ENCODE data around the gene D2HGDH.

Gene D2HGDH

DNA sequence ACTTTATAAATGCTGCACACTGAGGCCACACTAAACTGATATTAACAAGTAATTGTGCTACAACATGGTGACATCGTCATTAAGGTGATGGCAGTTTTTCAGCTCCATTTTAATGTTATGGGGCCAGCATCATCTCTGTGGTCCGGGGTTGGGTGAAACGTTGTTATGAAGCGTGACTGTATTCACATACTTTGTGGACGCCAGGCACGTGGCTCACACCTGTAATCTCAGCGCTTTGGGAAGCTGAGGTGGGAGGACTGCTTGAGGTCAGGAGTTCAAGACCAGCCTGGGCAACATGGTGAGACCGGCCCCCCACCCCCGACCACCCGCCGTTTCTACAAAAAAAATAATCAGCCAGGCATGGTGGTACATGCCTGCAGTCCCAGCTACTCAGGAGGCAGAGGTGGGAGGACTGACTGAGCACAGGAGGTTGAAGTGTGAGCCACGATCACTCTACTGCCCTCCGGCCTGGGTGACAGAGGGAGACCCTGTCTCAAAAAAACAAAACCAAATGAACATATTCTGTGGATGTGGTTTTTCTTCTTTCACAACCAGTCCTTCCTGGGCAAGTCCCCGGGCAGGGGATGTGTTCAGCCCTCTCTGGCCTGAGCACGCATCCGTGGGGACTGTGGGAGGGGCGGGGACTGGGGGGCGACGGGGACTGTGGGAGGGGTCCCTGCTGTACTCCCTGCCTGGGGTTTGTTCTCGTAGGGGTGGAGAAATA lies 29.3 kb downstream of the D2HGDH start:
- Histone ChIP-seq H3K4me3 (ENCODE audit: low read depth, low read length) (no peak overlapping the region), H3K27me3 (replicated peaks) (no peaks in the 10 kb centered on the region), H3K36me3 (replicated peaks) (no peaks in the 10 kb centered on the region), H3K27ac (no peak overlapping the region)
- DNase-seq: no peak
- TF ChIP-seq, protein P1, sequence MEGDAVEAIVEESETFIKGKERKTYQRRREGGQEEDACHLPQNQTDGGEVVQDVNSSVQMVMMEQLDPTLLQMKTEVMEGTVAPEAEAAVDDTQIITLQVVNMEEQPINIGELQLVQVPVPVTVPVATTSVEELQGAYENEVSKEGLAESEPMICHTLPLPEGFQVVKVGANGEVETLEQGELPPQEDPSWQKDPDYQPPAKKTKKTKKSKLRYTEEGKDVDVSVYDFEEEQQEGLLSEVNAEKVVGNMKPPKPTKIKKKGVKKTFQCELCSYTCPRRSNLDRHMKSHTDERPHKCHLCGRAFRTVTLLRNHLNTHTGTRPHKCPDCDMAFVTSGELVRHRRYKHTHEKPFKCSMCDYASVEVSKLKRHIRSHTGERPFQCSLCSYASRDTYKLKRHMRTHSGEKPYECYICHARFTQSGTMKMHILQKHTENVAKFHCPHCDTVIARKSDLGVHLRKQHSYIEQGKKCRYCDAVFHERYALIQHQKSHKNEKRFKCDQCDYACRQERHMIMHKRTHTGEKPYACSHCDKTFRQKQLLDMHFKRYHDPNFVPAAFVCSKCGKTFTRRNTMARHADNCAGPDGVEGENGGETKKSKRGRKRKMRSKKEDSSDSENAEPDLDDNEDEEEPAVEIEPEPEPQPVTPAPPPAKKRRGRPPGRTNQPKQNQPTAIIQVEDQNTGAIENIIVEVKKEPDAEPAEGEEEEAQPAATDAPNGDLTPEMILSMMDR (IDR thresholded peaks at IDR 0.05; ENCODE audit: low read depth, low read length, missing control alignments): no peak
- in situ Hi-C loops (cut with HindIII; ENCODE audit: low pct_ligation_motif_present, low sequenced_read_pairs): no loop called here

DNA sequence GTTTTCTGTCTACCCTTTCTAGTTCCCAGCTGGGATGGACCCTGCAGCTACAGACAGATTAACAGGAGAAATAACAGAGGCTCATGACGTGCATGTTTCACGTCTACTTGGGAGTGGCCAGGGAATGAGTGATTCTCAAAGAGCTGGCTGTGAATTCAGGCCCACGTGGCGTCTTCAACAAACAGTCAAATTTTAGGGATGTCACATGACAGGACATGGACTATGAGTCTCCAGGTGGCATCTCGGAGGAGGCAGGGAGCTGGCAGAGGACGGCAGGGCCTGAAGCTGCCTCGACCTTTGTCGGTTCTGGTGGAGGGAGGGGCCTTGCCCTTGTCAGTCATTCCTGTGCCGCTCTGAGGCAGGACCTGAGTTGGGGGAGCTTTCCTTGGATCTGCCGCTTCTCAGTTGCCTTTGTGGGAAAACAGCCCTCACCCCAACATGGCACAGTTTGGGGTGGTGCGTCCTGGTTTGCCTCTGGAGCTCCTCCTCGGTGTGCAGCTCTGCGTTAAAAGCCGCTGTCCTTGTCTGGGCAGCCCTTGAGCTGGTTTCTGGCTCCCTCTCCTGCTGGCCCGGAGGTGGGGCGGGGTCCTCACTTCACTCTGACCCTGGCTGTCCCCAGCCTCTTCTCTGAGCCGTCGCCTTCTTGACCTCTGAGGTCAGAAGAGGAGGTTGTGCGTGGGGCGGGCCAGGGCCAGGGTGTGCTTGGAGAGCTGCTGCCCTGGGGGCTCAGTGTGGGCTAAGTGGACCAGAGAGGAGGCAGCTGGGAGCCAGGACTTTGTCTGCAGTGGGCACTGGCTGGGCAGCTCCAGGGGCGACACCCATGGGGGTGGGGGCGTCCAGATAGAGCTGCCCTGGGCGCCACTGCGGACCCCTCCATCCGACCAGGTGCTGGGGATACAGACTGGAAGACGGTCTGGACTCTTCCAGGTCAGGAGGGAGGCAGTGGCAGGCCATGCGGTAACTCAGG lies 30.1 kb downstream of the D2HGDH start:
- TF ChIP-seq, protein P1 (IDR thresholded peaks at IDR 0.05; ENCODE audit: low read depth, low read length, missing control alignments): no peak
- no peak overlapping the region for H3K27ac ChIP-seq
- in situ Hi-C loops (cut with HindIII; ENCODE audit: low pct_ligation_motif_present, low sequenced_read_pairs): no loop called here
- H3K36me3 ChIP-seq (replicated peaks): no peaks in the 10 kb centered on the region
- no peak for DNase-seq
- no peaks in the 10 kb centered on the region for H3K27me3 ChIP-seq (replicated peaks)
- H3K4me3 ChIP-seq (ENCODE audit: low read depth, low read length): no peak overlapping the region

DNA sequence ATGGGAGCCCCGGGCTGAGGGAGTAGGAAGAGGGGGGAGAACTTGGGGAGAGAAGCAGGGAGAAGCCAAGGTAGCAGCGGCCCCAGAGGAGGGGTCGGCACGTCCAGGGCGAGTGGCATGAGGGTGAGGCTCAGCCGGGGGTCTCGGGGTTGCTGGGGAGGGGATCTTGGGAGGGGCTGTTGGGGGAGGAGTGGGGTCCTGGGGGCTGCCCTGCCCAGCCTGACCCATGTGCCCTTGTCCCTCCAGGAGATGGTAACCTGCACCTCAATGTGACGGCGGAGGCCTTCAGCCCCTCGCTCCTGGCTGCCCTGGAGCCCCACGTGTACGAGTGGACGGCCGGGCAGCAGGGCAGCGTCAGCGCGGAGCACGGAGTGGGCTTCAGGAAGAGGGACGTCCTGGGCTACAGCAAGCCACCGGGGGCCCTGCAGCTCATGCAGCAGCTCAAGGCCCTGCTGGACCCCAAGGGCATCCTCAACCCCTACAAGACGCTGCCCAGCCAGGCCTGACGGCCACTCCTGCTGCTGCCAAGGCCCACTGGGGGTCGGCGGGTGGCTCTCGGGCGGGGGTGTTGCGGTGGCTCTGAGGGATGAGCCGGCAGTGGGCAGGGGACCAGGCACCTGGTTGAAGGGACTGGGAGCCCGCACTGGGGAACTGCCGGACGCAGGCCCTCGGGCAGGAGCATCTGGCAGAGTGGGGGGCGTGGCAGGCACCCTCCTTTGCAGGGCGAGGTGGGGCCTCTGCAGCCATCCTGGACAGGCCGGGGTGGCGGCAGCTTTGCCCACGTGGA lies 33.2 kb downstream of the D2HGDH start:
- Histone ChIP-seq H3K36me3 (replicated peaks) (no peaks in the 10 kb centered on the region), H3K27ac (no peak overlapping the region), H3K27me3 (replicated peaks) (no peaks in the 10 kb centered on the region), H3K4me3 (ENCODE audit: low read depth, low read length) (no peak overlapping the region)
- in situ Hi-C loops (cut with HindIII; ENCODE audit: low pct_ligation_motif_present, low sequenced_read_pairs): no loop called here
- TF ChIP-seq, protein P1 (IDR thresholded peaks at IDR 0.05; ENCODE audit: low read depth, low read length, missing control alignments): no peak
- no peak for DNase-seq

DNA sequence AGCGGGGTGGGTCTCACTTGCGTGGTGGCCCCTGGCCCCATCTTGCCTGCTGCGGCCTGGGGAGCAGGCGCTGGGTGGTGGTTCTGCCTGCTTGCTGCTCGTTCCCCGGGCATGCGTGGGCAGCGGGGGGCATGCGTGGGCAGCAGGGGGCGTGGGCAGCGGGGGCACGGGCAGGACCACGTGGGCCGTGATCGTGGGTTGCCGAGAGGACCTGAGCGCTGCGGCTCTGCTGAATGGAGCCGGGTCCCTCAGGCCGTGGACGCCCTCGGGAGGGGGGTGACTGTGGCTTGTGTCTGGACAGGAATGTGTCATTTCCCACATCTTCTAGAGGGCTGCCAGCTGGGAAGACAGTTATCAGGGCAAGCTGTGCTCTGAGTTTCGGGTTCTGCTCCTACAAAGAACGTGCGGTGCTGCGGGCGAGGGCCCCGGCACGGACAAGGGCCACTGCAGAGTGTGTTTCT lies 33.9 kb downstream of the D2HGDH start:
- TF ChIP-seq, protein P1 (IDR thresholded peaks at IDR 0.05; ENCODE audit: low read depth, low read length, missing control alignments): no peak
- no peak for DNase-seq
- in situ Hi-C loops (cut with HindIII; ENCODE audit: low pct_ligation_motif_present, low sequenced_read_pairs): no loop called here
- H3K4me3 ChIP-seq (ENCODE audit: low read depth, low read length): no peak overlapping the region
- H3K27ac ChIP-seq: no peak overlapping the region
- no peaks in the 10 kb centered on the region for H3K36me3 ChIP-seq (replicated peaks)
- H3K27me3 ChIP-seq (replicated peaks): no peaks in the 10 kb centered on the region

DNA sequence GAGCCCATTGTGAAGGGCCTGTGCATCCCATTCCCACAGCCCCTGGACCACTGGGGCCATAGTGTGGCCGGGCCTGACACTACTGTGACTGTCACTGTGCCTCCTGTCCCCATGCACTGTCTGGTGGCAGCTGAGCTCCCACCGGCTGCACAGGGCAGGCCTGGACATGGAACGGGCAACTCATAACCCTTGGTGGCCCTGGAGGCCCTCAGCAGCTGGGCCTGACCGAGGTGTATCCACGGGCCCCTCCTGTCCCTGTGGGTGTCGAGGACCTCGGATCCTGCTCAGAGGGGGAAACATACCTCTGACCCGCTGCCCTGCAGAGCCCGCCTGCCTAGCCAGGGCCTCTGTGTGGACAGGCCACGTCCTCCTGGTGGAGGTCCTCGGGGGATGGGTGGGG lies 34.4 kb downstream of the D2HGDH start:
- Histone ChIP-seq H3K27me3 (replicated peaks) (no peaks in the 10 kb centered on the region), H3K27ac (no peak overlapping the region), H3K36me3 (replicated peaks) (no peaks in the 10 kb centered on the region), H3K4me3 (ENCODE audit: low read depth, low read length) (no peak overlapping the region)
- in situ Hi-C loops (cut with HindIII; ENCODE audit: low pct_ligation_motif_present, low sequenced_read_pairs): no loop called here
- no peak for DNase-seq
- TF ChIP-seq, protein P1 (IDR thresholded peaks at IDR 0.05; ENCODE audit: low read depth, low read length, missing control alignments): no peak

All from brain microvascular endothelial cell (primary cell).